Measurements from ENCODE around the gene RNASE12.
"Not testable (repeated sequence)": the region's sequence is repeated elsewhere in the genome, so short reads cannot be mapped to it uniquely, and the experiment has no call there.

Gene RNASE12

GRCh38 chr14:20591235-20591634, at the start of gene RNASE12:
Gene RNASE12 (minus strand): TSS chr14:20591376. CDS start chr14:20590723, 653 bp downstream.
- no peak for DNase-seq (ENCODE audit: low spot score)

GRCh38 chr14:20632831-20633691, 41.9 kb upstream of the RNASE12 start:
- peak; percentile 58 for DNase-seq (ENCODE audit: low spot score)

GRCh38 chr14:20632448-20632830, 41.3 kb upstream of the RNASE12 start:
- DNase-seq (ENCODE audit: low spot score), result no peak

- DNase-seq (ENCODE audit: low spot score), result peak; percentile 46
Observed at GRCh38 chr14:20631880-20632389, 40.8 kb upstream of the RNASE12 start.

- peak; percentile 49 for DNase-seq (ENCODE audit: low spot score)
Observed at GRCh38 chr14:20631023-20631879, 40.1 kb upstream of the RNASE12 start.

GRCh38 chr14:20630340-20631022, 39.3 kb upstream of the RNASE12 start:
- peak; percentile 44 for DNase-seq (ENCODE audit: low spot score)

GRCh38 chr14:20628063-20628854, 37.1 kb upstream of the RNASE12 start:
- DNase-seq (ENCODE audit: low spot score), result no peak

- DNase-seq (ENCODE audit: low spot score), result no peak
Observed at GRCh38 chr14:20627346-20628027, 36.3 kb upstream of the RNASE12 start.

GRCh38 chr14:20626274-20626673, 35.1 kb upstream of the RNASE12 start:
- no peak for DNase-seq (ENCODE audit: low spot score)

GRCh38 chr14:20624495-20625070, 33.4 kb upstream of the RNASE12 start:
- DNase-seq (ENCODE audit: low spot score), result no peak

- DNase-seq (ENCODE audit: low spot score), result no peak
Observed at GRCh38 chr14:20623798-20624197, 32.6 kb upstream of the RNASE12 start.

- DNase-seq (ENCODE audit: low spot score), result no peak
Observed at GRCh38 chr14:20622816-20623291, 31.7 kb upstream of the RNASE12 start.

GRCh38 chr14:20620798-20621478, 29.8 kb upstream of the RNASE12 start:
- DNase-seq (ENCODE audit: low spot score), result no peak

GRCh38 chr14:20619688-20620087, 28.5 kb upstream of the RNASE12 start:
- not testable (repeated sequence) for DNase-seq (ENCODE audit: low spot score)

GRCh38 chr14:20618271-20618749, 27.1 kb upstream of the RNASE12 start:
- no peak for DNase-seq (ENCODE audit: low spot score)

GRCh38 chr14:20617138-20618003, 26.2 kb upstream of the RNASE12 start:
- no peak for DNase-seq (ENCODE audit: low spot score)

- no peak for DNase-seq (ENCODE audit: low spot score)
Observed at GRCh38 chr14:20615996-20616395, 24.8 kb upstream of the RNASE12 start.

Data from pons (tissue), 1 donor.